C4-2B (cell line): ENCODE data around the gene KREMEN1.
A peak's percentile ranks its signal among the peaks of the same experiment; 100 is the strongest.

Experiments used
- H3K27ac ChIP-seq: fragments of 450-650 bp; 2 replicates; pipeline ENCODE4 v1.5.1; 2017
- ZFX ChIP-seq: fragments of 450-650 bp; IDR thresholded peaks from 2 replicates; pipeline ENCODE4 v1.6.1; 2017
- TF ChIP-seq, protein P1 (sequence below): fragments of 450-650 bp; conservative IDR thresholded peaks from 2 replicates; pipeline ENCODE4 v1.5.1; 2017; ENCODE audit warnings: mild to moderate bottlenecking

The KREMEN1 gene

DNA sequence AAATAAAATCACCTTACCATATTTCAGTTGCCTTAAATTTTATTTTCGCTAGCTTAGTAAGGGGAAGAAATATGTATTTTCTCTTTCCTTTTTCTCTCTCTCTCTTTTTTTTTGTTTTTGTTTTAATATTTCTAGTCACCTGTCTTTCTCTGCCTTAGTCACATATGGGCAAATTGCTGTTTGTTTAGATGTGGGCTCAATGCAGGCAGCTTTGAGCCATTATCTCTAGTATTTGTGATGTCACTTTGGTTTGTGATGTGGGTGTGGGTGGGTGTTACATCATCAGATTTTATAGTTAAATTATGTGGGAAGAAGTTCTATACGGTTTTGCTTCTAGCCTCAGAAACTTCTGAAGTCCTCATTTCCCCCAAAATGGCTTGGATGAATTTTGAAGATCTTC lies 11.1 kb upstream of the KREMEN1 start, which contains the start of gene C22orf31:
C22orf31 (minus strand) TSS at position 59 of the 400 bp plus-strand sequence; CDS start at position 20, 39 bp downstream.
- no peak within 1 kb of the TSS for H3K27ac ChIP-seq
- TF ChIP-seq, protein P1, sequence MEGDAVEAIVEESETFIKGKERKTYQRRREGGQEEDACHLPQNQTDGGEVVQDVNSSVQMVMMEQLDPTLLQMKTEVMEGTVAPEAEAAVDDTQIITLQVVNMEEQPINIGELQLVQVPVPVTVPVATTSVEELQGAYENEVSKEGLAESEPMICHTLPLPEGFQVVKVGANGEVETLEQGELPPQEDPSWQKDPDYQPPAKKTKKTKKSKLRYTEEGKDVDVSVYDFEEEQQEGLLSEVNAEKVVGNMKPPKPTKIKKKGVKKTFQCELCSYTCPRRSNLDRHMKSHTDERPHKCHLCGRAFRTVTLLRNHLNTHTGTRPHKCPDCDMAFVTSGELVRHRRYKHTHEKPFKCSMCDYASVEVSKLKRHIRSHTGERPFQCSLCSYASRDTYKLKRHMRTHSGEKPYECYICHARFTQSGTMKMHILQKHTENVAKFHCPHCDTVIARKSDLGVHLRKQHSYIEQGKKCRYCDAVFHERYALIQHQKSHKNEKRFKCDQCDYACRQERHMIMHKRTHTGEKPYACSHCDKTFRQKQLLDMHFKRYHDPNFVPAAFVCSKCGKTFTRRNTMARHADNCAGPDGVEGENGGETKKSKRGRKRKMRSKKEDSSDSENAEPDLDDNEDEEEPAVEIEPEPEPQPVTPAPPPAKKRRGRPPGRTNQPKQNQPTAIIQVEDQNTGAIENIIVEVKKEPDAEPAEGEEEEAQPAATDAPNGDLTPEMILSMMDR = no peak
- no peak for TF ChIP-seq ZFX

DNA sequence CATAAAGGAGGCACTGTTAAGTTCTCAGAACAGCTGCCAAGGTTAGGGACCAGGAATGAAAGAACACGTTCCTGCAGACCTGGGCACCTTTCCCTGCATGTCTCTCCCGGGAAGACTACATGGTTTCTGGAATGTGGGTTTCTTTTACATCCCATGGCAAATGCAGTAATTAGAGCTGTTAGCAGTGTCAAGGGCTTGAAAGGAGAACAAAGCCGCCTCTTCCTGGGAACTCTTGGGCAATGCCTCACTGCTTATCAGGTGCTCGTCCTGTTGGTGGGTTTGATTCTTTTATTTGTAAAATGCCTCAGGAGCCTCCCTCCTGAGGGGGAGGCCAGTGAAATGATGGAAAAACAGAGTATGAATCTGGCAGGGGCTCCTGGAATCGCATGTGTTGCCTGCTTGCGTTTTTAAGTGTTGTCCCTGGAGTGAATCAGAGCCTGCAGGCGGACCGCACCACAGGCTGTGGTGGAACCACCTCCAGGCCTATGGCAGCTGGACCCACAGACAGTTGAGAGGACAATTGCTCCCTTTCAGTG lies 10.5 kb upstream of the KREMEN1 start:
- no peak overlapping the region for H3K27ac ChIP-seq
- TF ChIP-seq, protein P1 = no peak
- no peak for TF ChIP-seq ZFX

DNA sequence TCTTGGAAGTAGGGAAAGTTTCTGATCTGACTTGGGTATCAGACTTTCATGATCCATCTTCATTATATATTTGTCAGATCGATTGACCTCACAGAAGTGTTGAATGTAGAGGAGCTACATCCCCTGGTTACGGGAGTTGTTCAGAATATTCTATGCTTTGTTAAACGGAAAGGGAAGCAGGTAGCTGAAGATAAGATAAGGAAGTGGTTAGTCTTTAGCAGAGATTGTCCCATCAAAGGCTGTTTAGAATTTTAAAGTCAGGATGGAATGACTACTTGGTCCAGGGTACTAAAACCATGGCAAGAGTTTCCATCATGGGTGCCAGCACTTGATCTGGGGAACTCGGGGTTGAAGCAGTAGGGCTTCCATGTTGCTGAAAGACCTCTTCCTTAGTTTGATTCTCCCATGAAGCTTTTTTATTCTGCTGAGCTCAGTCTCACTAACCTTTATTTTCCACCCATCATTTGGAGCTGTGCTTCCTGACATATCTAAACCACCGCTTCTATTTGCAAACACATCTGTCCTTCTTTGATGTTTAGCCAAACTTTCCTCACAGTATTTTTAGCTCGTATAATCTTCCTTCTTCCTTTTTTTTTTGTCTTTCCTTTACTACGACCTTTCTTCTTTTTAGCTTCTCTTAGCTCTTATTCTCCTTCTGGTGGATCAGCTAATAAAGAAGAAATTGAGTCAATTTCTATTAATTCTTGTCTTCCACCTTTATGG lies 7.2 kb upstream of the KREMEN1 start:
- TF ChIP-seq, protein P1 = no peak
- no peak overlapping the region for H3K27ac ChIP-seq

DNA sequence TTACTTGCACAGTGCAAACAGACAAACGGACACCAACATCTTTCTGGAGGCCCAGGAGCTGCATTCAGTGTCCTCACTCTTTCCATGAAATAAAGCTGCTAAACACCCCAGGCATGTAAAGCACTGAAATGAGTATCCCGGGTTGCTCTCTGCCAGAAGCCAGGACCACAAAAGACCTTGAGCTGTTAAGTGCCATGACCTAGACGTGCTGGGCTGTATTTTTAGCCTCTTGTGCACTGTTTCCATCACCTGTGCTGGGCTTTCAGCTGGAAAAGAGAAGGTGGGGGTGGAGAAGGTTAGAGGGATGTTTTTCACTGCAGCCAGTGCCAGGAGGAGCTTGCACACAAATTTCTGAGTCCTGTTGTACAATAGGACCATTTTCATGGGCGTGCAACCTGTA lies 3.4 kb upstream of the KREMEN1 start:
- no peak overlapping the region for H3K27ac ChIP-seq
- TF ChIP-seq, protein P1 = no peak
- TF ChIP-seq ZFX = no peak; the same call in 1 of the 2 replicates

DNA sequence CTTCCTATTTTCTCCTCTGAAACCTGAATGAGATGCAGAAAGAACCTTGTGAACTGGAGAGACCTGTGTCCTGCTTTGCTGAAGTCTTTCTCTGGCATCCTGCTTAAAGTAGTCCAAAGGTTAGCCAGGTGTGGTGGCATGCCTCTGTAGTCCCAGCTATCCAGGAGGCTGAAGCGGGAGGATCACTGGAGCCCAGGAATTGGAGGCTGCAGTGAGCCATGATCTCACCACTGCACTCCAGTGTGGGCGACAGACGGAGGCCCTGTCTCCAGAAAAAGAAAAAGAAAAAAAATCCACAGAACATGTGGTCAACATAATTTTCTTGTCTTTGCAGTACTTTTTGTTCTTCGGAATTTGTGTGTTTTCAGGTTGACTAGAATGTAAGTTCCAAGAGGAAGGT lies 2.3 kb upstream of the KREMEN1 start:
- TF ChIP-seq ZFX = no peak
- TF ChIP-seq, protein P1 = no peak
- no peak overlapping the region for H3K27ac ChIP-seq

DNA sequence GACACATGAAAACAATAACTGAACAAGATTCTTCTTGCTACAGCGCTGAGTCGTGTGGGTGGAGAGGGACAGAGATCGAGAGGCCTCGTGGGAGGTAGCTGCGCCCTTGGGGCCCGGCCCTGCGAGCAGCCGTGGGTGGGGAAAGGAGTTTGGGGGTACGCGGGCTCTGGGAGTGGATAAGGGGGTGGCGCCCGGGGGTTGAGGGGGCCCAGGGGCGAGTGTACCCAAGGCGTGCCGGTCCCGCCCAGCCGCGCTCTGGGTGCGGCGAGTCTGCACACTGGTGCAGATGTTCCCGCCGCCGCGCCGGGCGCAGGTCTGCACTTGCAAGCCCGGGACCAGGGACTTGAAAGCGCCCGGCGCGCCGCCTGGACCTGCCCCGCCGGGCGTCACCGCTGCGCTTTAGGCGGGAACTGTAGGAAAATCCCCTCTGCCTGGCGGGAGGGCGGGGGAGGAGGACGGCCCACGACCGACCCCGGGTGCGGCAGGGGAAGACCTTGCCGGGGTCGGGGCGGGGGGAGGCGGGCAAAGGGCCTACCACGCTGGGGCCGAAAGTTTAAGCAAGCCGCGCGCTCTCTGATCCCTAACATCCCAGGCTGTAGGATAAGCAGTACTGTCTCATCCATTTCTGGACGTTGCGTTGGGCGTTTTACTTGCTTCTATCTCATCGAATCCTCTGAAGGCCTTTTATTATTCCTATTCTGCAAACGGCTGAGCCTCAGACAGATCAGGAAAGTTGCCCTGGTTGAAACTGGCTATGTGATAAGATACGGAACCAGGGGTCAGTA lies 1.4 kb upstream of the KREMEN1 start:
- peak overlapping the region; percentile 12; the same call in 1 of the 2 replicates for H3K27ac ChIP-seq
- TF ChIP-seq ZFX = no peak
- TF ChIP-seq, protein P1 = no peak
